Erythroblast (primary cell): Measurements from ENCODE around the gene GCHFR.
A peak's percentile ranks its signal among the peaks of the same experiment; 100 is the strongest.

Experiments used
- GATA1 ChIP-seq: IDR thresholded peaks from 2 replicates; pipeline ENCODE4 v1.6.1; 2011; ENCODE audit warnings: low read depth, mild to moderate bottlenecking, control low read depth, low read length, moderate library complexity
- POLR2A ChIP-seq: IDR thresholded peaks from 2 replicates; pipeline ENCODE4 v1.6.1; 2011; ENCODE audit warnings: mild to moderate bottlenecking, low read length

GRCh38 chr15:40754883-40755811 is 8.7 kb upstream of the GCHFR start, which contains the start of gene RMDN3:
- TF ChIP-seq POLR2A (peak; percentile 96), GATA1 (no peak)
